Measurements from ENCODE around the gene RGS7BP.

Gene RGS7BP

GRCh38 chr5:64505769-64506566 is at the start of gene RGS7BP:
Gene RGS7BP, plus strand, starts transcription at chr5:64506015. Its CDS starts 610 bp downstream, at chr5:64506625.
- in situ Hi-C loops (cut with MboI; ENCODE audit: low sequenced_read_pairs): no loop called here

- in situ Hi-C loops (cut with MboI; ENCODE audit: low sequenced_read_pairs): no loop called here
Observed at GRCh38 chr5:64457846-64458245, 48.0 kb upstream of the RGS7BP start.

- in situ Hi-C loops (cut with MboI; ENCODE audit: low sequenced_read_pairs): no loop called here
Observed at GRCh38 chr5:64458948-64459347, 46.9 kb upstream of the RGS7BP start.

- in situ Hi-C loops (cut with MboI; ENCODE audit: low sequenced_read_pairs): no loop called here
Observed at GRCh38 chr5:64462391-64462790, 43.4 kb upstream of the RGS7BP start.

- in situ Hi-C loops (cut with MboI; ENCODE audit: low sequenced_read_pairs): no loop called here
Observed at GRCh38 chr5:64486163-64486562, 19.7 kb upstream of the RGS7BP start.

GRCh38 chr5:64487283-64487682 is 18.5 kb upstream of the RGS7BP start:
- in situ Hi-C loops (cut with MboI; ENCODE audit: low sequenced_read_pairs): no loop called here

- in situ Hi-C loops (cut with MboI; ENCODE audit: low sequenced_read_pairs): no loop called here
Observed at GRCh38 chr5:64489857-64490256, 16.0 kb upstream of the RGS7BP start.

GRCh38 chr5:64497386-64497785 is 8.4 kb upstream of the RGS7BP start:
- in situ Hi-C loops (cut with MboI; ENCODE audit: low sequenced_read_pairs): no loop called here

- in situ Hi-C loops (cut with MboI; ENCODE audit: low sequenced_read_pairs): no loop called here
Observed at GRCh38 chr5:64502196-64502595, 3.6 kb upstream of the RGS7BP start.

GRCh38 chr5:64506567-64507263 is 900 bp downstream of the RGS7BP start:
- in situ Hi-C loops (cut with MboI; ENCODE audit: low sequenced_read_pairs): no loop called here

- in situ Hi-C loops (cut with MboI; ENCODE audit: low sequenced_read_pairs): no loop called here
Observed at GRCh38 chr5:64507264-64507605, 1.4 kb downstream of the RGS7BP start.

GRCh38 chr5:64509828-64510227 is 4.0 kb downstream of the RGS7BP start:
- in situ Hi-C loops (cut with MboI; ENCODE audit: low sequenced_read_pairs): no loop called here

- in situ Hi-C loops (cut with MboI; ENCODE audit: low sequenced_read_pairs): no loop called here
Observed at GRCh38 chr5:64513492-64513891, 7.7 kb downstream of the RGS7BP start.

- in situ Hi-C loops (cut with MboI; ENCODE audit: low sequenced_read_pairs): no loop called here
Observed at GRCh38 chr5:64514612-64515011, 8.8 kb downstream of the RGS7BP start.

- in situ Hi-C loops (cut with MboI; ENCODE audit: low sequenced_read_pairs): no loop called here
Observed at GRCh38 chr5:64516216-64516615, 10.4 kb downstream of the RGS7BP start.

GRCh38 chr5:64518793-64519192 is 13.0 kb downstream of the RGS7BP start:
- in situ Hi-C loops (cut with MboI; ENCODE audit: low sequenced_read_pairs): no loop called here

- in situ Hi-C loops (cut with MboI; ENCODE audit: low sequenced_read_pairs): no loop called here
Observed at GRCh38 chr5:64519263-64519662, 13.4 kb downstream of the RGS7BP start.

- in situ Hi-C loops (cut with MboI; ENCODE audit: low sequenced_read_pairs): no loop called here
Observed at GRCh38 chr5:64526734-64527439, 21.1 kb downstream of the RGS7BP start.

- in situ Hi-C loops (cut with MboI; ENCODE audit: low sequenced_read_pairs): no loop called here
Observed at GRCh38 chr5:64530076-64530475, 24.3 kb downstream of the RGS7BP start.

GRCh38 chr5:64532212-64532611 is 26.4 kb downstream of the RGS7BP start:
- in situ Hi-C loops (cut with MboI; ENCODE audit: low sequenced_read_pairs): no loop called here

- in situ Hi-C loops (cut with MboI; ENCODE audit: low sequenced_read_pairs): no loop called here
Observed at GRCh38 chr5:64532657-64533056, 26.8 kb downstream of the RGS7BP start.

- in situ Hi-C loops (cut with MboI; ENCODE audit: low sequenced_read_pairs): no loop called here
Observed at GRCh38 chr5:64534033-64534432, 28.2 kb downstream of the RGS7BP start.
